Type B pancreatic cell (in vitro differentiated cells): Measurements from ENCODE around the gene COMMD2. TPM values are rescaled to one million over a fixed set of nuclear protein-coding genes. Genes with fewer than 3 reads are reported as not detected.

ENCODE experiments used
- DNase-seq: peaks from one replicate; pipeline ENCODE4 v3.0.0; 2021; ENCODE audit warnings: mixed read lengths; ENCODE audit not compliant: unreplicated experiment; ENCODE audit errors: extremely low spot score
- H3K27ac Mint-ChIP-seq: 2 replicates; pipeline ENCODE4 v1.8.0; 2021; ENCODE audit warnings: mild to moderate bottlenecking, mixed read lengths
- H3K27me3 Mint-ChIP-seq: 2 replicates; pipeline ENCODE4 v1.8.0; 2021; ENCODE audit warnings: mixed read lengths
- H3K36me3 Mint-ChIP-seq: 2 replicates; pipeline ENCODE4 v1.8.0; 2021; ENCODE audit warnings: mixed read lengths
- H3K4me1 Mint-ChIP-seq: one replicate; pipeline ENCODE4 v1.8.0; 2021; ENCODE audit warnings: mixed read lengths; ENCODE audit not compliant: unreplicated experiment
- H3K4me3 Mint-ChIP-seq: 2 replicates; pipeline ENCODE4 v1.8.0; 2021; ENCODE audit warnings: mild to moderate bottlenecking, mixed read lengths
- H3K9me3 Mint-ChIP-seq: 2 replicates; pipeline ENCODE4 v1.8.0; 2021; ENCODE audit warnings: mixed read lengths
- CTCF ChIP-seq: fragments of 200-600 bp; sonication (generic); conservative IDR thresholded peaks from 2 replicates; pipeline ENCODE4 v1.5.0; 2021; ENCODE audit warnings: antibody characterized with exemption, mild to moderate bottlenecking
- long read RNA-seq: library from polyadenylated mRNA; unstranded; transcript quantifications from one replicate; pipeline ENCODE4 v2.0.0, GENCODE V29; 2020
- total RNA-seq: library from RNA; stranded (reverse); gene quantifications from 2 replicates; pipeline ENCODE4 v1.2.1, GENCODE V29; 2021; ENCODE audit warnings: low replicate concordance

COMMD2 gene
- total RNA-seq, result 53.2 and 55.7 TPM in 2 replicates
- long read RNA-seq, transcript COMMD2-207 (6 exons, 885 nt), result minor isoform, 13 of 126 reads
- long read RNA-seq, transcript COMMD2-203 (5 exons, 3,706 nt), result major isoform, 91 of 126 reads
- long read RNA-seq, partial matches to known transcripts, result 4 of 126 reads
- long read RNA-seq, other reads (novel, unspliced or antisense), result 14 of 126 reads

- Mint-ChIP-seq H3K27ac (peak within 1 kb of the TSS; percentile 91), H3K36me3 (peaks cover 12% of the 10 kb centered on the region), H3K9me3 (no peaks in the 10 kb centered on the region), H3K4me1 (peaks cover 6% of the 10 kb centered on the region), H3K27me3 (peaks cover 4% of the 10 kb centered on the region), H3K4me3 (peak within 1 kb of the TSS; percentile 97)
- TF ChIP-seq CTCF, result peak; percentile 64
- DNase-seq, result peak; percentile 79
These were observed at the start of gene COMMD2 for GRCh38 chr3:149752051-149752787. Gene COMMD2, minus strand, starts transcription at chr3:149752489. Its CDS starts 45 bp downstream, at chr3:149752444.

GRCh38 chr3:149801639-149802038 lies 49.4 kb upstream of the COMMD2 start:
- no peaks in the 10 kb centered on the region for H3K9me3 Mint-ChIP-seq
- TF ChIP-seq CTCF, result no peak
- H3K27me3 Mint-ChIP-seq, result peaks cover 11% of the 10 kb centered on the region
- no peak overlapping the region for H3K27ac Mint-ChIP-seq
- no peak for DNase-seq
- no peaks in the 10 kb centered on the region for H3K4me1 Mint-ChIP-seq
- no peaks in the 10 kb centered on the region for H3K36me3 Mint-ChIP-seq
- no peak overlapping the region for H3K4me3 Mint-ChIP-seq

- H3K9me3 Mint-ChIP-seq, result no peaks in the 10 kb centered on the region
- no peak overlapping the region for H3K27ac Mint-ChIP-seq
- no peaks in the 10 kb centered on the region for H3K36me3 Mint-ChIP-seq
- DNase-seq, result no peak
- H3K4me3 Mint-ChIP-seq, result no peak overlapping the region
- TF ChIP-seq CTCF, result no peak
- H3K4me1 Mint-ChIP-seq, result no peaks in the 10 kb centered on the region
- H3K27me3 Mint-ChIP-seq, result peaks cover 6% of the 10 kb centered on the region
These were observed 48.9 kb upstream of the COMMD2 start for GRCh38 chr3:149801195-149801594.

GRCh38 chr3:149800693-149801092 lies 48.4 kb upstream of the COMMD2 start:
- H3K4me3 Mint-ChIP-seq, result no peak overlapping the region
- no peak overlapping the region for H3K27ac Mint-ChIP-seq
- no peaks in the 10 kb centered on the region for H3K4me1 Mint-ChIP-seq
- no peaks in the 10 kb centered on the region for H3K9me3 Mint-ChIP-seq
- no peak for DNase-seq
- no peaks in the 10 kb centered on the region for H3K36me3 Mint-ChIP-seq
- TF ChIP-seq CTCF, result no peak
- peaks cover 3% of the 10 kb centered on the region for H3K27me3 Mint-ChIP-seq

- TF ChIP-seq CTCF, result no peak
- Mint-ChIP-seq H3K4me1 (no peaks in the 10 kb centered on the region), H3K27me3 (peaks cover 3% of the 10 kb centered on the region), H3K4me3 (no peak overlapping the region), H3K27ac (no peak overlapping the region), H3K36me3 (no peaks in the 10 kb centered on the region), H3K9me3 (no peaks in the 10 kb centered on the region)
- no peak for DNase-seq
These were observed 43.7 kb upstream of the COMMD2 start for GRCh38 chr3:149796026-149796425.
